ENCODE results near the gene SQSTM1.
"Not testable (repeated sequence)": the region's sequence is repeated elsewhere in the genome, so short reads cannot be mapped to it uniquely, and the experiment has no call there.

SQSTM1 gene

DNA sequence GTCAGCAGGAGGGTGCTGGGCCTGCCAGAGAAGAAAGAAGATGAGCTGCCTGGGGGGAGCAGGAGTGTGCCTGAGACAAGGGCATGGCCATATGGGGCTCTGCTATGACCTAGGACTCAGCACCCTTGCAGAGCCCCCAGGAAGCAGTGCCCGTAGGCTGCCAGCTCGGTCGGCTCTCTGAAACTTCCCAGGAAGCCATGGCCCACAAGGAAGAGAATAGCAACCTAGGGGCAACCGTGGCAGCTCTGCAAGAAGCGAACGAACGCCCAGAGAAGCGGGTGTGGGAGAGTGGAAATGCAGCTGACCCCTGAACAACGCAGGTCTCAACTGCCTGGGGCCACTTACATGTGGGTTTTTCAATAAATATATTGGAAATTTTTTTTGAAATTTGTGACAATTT lies 37.6 kb upstream of the SQSTM1 start:
- POLR2A ChIA-PET (ENCODE audit: low non-redundant PET) = no interaction called here
- no peak for DNase-seq (ENCODE audit: low spot score)
- no peak overlapping the region for H3K27ac ChIP-seq
- CTCF ChIA-PET = interaction anchor here (1.1 kb wide), 1 partner anchor 20 kb away, joined by 3 read pairs; no protein-coding TSS in a partner anchor
- TF ChIP-seq, protein P1, sequence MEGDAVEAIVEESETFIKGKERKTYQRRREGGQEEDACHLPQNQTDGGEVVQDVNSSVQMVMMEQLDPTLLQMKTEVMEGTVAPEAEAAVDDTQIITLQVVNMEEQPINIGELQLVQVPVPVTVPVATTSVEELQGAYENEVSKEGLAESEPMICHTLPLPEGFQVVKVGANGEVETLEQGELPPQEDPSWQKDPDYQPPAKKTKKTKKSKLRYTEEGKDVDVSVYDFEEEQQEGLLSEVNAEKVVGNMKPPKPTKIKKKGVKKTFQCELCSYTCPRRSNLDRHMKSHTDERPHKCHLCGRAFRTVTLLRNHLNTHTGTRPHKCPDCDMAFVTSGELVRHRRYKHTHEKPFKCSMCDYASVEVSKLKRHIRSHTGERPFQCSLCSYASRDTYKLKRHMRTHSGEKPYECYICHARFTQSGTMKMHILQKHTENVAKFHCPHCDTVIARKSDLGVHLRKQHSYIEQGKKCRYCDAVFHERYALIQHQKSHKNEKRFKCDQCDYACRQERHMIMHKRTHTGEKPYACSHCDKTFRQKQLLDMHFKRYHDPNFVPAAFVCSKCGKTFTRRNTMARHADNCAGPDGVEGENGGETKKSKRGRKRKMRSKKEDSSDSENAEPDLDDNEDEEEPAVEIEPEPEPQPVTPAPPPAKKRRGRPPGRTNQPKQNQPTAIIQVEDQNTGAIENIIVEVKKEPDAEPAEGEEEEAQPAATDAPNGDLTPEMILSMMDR (conservative IDR thresholded peaks at IDR 0.05; ENCODE audit: low read depth) = no peak

DNA sequence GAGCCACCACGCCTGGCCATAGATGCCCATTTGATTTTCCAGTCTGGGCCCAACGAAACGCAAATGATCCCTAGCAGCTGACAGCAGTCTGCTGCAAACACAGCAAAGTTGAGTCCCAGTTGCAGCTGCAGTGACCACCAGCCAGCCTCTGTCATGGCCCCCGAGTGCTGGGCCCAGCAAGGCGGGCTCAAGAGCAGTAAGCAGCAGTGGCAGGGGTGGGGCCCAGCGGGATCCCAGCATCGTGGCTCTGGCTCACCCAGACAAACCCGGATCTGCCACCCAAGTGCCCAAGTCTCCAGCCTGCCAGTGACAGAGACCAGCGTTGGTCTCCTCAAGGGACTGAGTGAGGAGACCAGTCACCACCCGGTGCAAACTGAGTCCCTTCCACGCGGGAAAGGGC lies 33.8 kb upstream of the SQSTM1 start:
- POLR2A ChIA-PET (ENCODE audit: low non-redundant PET) = no interaction called here
- CTCF ChIA-PET = no interaction called here
- TF ChIP-seq, protein P1 (conservative IDR thresholded peaks at IDR 0.05; ENCODE audit: low read depth) = no peak
- no peak for DNase-seq (ENCODE audit: low spot score)
- H3K27ac ChIP-seq = peak overlapping the region; percentile 0; the same call in 1 of the 2 replicates

DNA sequence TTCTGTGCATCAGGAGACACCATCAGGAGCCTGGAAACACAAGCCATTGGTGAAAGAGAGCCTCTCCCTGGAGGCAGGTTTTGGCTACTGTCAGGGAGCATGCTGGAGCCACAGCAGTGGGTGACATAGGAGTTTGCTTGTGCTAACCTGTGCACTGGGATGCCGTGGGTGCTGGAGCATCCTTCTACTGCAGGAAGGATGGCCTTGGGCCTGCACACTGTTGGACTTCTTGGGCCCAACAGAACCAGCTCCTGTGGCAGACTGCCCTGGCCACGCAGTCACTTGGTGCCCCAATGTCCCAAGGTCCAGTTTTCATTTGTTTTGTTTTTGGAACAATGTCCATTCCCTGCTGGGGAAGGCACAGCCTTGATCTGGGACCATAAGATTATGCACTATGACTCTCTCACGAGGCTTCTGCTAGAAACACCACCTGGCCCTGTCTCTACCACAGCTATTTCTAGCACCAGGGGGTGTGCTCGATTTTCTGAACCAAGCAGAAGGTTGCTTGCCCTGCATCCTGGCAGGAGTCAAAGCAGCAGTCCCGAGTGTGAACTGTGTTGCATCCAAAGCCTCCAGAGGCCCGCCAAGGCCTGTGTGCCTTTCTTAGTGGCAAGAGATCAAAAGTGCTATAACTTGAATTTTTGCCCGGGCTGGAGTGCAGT lies 32.4 kb upstream of the SQSTM1 start:
- TF ChIP-seq, protein P1 (conservative IDR thresholded peaks at IDR 0.05; ENCODE audit: low read depth) = no peak
- CTCF ChIA-PET = interaction anchor here (0.5 to 1.1 kb wide), 3 partner anchors 8 to 120 kb away, joined by 3 to 9 read pairs (median 3); no protein-coding TSS in a partner anchor
- DNase-seq (ENCODE audit: low spot score) = no peak
- POLR2A ChIA-PET (ENCODE audit: low non-redundant PET) = no interaction called here
- H3K27ac ChIP-seq = no peak overlapping the region

DNA sequence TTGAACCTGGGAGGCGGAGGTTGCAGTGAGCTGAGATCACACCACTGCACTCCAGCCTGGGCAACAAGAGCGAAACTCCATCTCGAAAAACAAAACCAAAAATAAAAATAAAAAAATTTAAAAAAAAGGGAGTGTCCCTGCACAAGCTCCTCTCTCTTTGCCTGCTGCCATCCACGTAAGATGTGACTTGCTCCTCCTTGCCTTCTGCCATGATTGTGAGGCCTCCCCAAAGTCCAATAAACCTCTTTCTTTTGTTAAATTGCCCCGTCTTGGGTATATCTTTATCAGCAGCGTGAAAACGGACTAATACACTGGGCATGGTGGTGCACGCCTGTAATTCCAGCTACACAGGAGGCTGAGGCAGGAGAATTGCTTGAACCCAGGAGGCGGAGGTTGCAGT lies 31.4 kb upstream of the SQSTM1 start:
- POLR2A ChIA-PET (ENCODE audit: low non-redundant PET); H3K27ac ChIP-seq: not testable (repeated sequence)
- CTCF ChIA-PET = interaction anchor here (1.1 kb wide), 1 partner anchor 9 kb away, joined by 9 read pairs; no protein-coding TSS in a partner anchor

DNA sequence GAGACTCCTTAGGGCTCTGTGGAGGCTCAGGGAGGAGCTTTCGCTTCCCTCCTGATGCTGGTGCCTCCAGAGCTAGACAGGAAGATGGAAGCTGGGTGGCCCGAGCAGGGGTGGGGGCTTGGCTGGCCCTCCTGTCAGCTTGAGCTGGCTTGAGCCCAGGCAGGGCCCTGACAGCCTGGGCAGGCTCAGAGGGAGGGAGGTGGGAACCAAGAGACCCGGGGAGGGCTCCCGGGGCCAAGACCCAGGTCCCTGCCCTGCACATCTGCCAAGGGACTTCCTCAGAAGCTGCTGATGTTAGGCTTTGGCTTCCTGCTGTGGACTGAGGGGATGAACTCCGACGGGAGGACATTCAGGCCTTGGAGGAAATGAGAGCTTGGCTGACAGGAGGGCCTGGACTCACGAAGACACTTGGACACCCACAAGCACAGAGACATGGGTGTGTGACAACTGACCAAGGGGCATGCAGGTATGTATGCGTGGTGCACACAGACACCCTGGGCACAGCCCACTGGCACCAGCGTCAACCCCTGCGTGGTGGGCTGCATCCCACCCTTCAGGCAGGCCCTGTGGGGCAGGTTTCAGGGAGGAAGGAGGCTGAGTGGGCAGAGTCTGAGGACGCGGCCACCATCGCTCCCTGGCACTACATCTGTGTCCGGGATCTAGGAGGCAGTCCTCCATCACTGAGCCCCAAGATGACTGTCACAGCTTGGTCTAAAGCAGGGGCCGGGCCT lies 28.7 kb upstream of the SQSTM1 start:
- ChIA-PET CTCF (interaction anchor here (0.7 to 7.0 kb wide), 2 partner anchors 10 to 29 kb away, joined by 3 to 39 read pairs; no protein-coding TSS in a partner anchor), POLR2A (ENCODE audit: low non-redundant PET) (no interaction called here)
- TF ChIP-seq, protein P1 (conservative IDR thresholded peaks at IDR 0.05; ENCODE audit: low read depth) = no peak
- peak overlapping the region; percentile 5; the same call in 1 of the 2 replicates for H3K27ac ChIP-seq
- DNase-seq (ENCODE audit: low spot score) = no peak

More for the DNA sequence above, 31.4 kb upstream of the SQSTM1 start:
- DNase-seq (ENCODE audit: low spot score) = not testable (repeated sequence)

DNA sequence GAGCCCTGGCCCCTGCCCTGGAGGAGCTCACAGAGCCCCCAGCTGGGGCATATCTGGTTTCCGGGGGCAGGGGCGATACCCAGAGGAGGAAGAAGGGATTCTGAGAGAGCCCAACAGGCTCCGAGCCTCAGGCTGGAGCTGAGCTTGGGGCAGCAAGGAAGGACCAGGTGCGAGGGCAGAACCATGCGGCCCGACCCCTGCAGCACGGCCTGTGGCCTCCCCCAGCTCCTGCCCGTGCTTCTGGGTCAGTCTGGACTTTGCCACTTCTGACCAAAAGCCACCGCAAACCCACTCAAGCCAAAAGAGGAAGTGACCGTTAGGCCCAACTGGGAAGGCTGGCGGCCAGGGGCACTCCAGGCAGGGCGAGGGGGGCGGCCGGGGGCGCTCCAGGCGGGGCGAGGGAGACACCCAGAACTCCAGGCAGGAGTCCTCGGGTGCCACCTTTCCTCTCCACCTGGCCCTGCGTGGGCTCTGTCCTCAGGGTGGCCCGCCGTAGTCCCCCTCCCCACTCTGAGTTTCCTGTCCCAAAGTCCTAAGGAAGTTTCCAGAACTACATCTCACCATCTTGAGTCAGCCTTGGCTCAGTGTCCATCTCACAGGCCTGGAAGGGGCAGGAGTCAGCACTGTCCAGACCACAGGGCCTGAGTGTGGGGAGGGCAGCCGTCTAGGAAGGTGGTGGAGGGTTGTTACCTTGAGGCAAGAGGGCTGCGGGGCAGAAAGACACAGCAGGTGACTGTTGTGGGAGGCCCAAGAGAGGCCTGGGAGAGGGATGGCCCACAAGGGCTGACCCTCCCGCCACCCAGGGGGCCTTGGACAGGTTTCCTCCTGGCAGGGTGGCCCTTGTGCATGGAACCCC lies 27.9 kb upstream of the SQSTM1 start:
- H3K27ac ChIP-seq = peak overlapping the region; percentile 86
- TF ChIP-seq, protein P1 (conservative IDR thresholded peaks at IDR 0.05; ENCODE audit: low read depth) = no peak
- POLR2A ChIA-PET (ENCODE audit: low non-redundant PET) = interaction anchor here (1.0 kb wide), 1 partner anchor 30 kb away, joined by 3 read pairs; no protein-coding TSS in a partner anchor
- no peak for DNase-seq (ENCODE audit: low spot score)
- CTCF ChIA-PET = interaction anchor here (0.7 to 7.0 kb wide), 2 partner anchors 9 to 30 kb away, joined by 3 to 39 read pairs; no protein-coding TSS in a partner anchor
